ENCODE measurements around the gene CAMK4.

- TF ChIP-seq POLR2AphosphoS5 (IDR thresholded peaks at IDR 0.05; ENCODE audit: low read depth, low read length) (no peak), JUN (IDR thresholded peaks at IDR 0.05; ENCODE audit: low read depth, low read length) (no peak), CTCF (IDR thresholded peaks at IDR 0.05; ENCODE audit: control extremely low read depth in 1 of 3, insufficient read depth in 1 of 3, low read depth in 1 of 3, low read length in 3 of 3) (no peak), POLR2A (IDR thresholded peaks at IDR 0.05; ENCODE audit: control extremely low read depth in 1 of 2, low read depth in 2 of 2, low read length in 2 of 2) (no peak), SIN3A (conservative IDR thresholded peaks at IDR 0.05 in 1 of 2, IDR thresholded peaks at IDR 0.05 in 1 of 2; ENCODE audit: low read depth in 1 of 2, low read length in 2 of 2) (no peak), YY1 (IDR thresholded peaks at IDR 0.05; ENCODE audit: low read depth, low read length) (no peak), EP300 (IDR thresholded peaks at IDR 0.05; ENCODE audit: borderline replicate concordance in 1 of 2, low read depth in 2 of 2, low read length in 2 of 2) (no peak), EZH2 (IDR thresholded peaks at IDR 0.05; ENCODE audit: low read depth, low read length, severe bottlenecking) (no peak), RNF2 (IDR thresholded peaks at IDR 0.05; ENCODE audit: borderline replicate concordance, low read depth, low read length, missing control alignments, poor library complexity, severe bottlenecking) (no peak), RFX5 (IDR thresholded peaks at IDR 0.05; ENCODE audit: borderline replicate concordance, low read depth, low read length) (no peak), GTF2F1 (IDR thresholded peaks at IDR 0.05; ENCODE audit: borderline replicate concordance, low read depth, low read length) (no peak)
These were observed 245.2 kb downstream of the CAMK4 start for GRCh38 chr5:111469293-111469896.

All from H1 (cell line).